ENCODE data around the gene UBE2L5. TPM values are rescaled to one million over a fixed set of nuclear protein-coding genes. Genes with fewer than 3 reads are reported as not detected.

Gene UBE2L5
- total RNA-seq, 1 experiment from 2014 or later = not detected

- Histone ChIP-seq H3K79me2 (ENCODE audit: low read length) (no peaks in the 10 kb centered on the region), H3K9me3 (ENCODE audit: low read length) (no peaks in the 10 kb centered on the region), H3K4me2 (ENCODE audit: low read length) (no peak overlapping the region), H3K4me3 (ENCODE audit: low read length) (no peak overlapping the region), H3K36me3 (ENCODE audit: low read depth, low read length) (peaks cover 13% of the 10 kb centered on the region; the same call in 1 of the 2 replicates), H3K27me3 (ENCODE audit: low read length) (no peaks in the 10 kb centered on the region), H3F3A (ENCODE audit: low read length, unreplicated experiment) (no peaks in the 10 kb centered on the region), H4K20me1 (ENCODE audit: low read length) (no peaks in the 10 kb centered on the region), H3K27ac (ENCODE audit: low read length) (no peak overlapping the region), H3K4me1 (ENCODE audit: insufficient read depth, low read length) (no peaks in the 10 kb centered on the region), H3K9ac (ENCODE audit: low read length) (no peak overlapping the region), H2AFZ (ENCODE audit: low read length) (no peak overlapping the region), H3K9me2 (replicated peaks; ENCODE audit: low read length) (no peaks in the 10 kb centered on the region)
- TF ChIP-seq EZH2phosphoT487 (IDR thresholded peaks at IDR 0.05; ENCODE audit: borderline replicate concordance, low read length) = no peak
- TF ChIP-seq, protein P1, sequence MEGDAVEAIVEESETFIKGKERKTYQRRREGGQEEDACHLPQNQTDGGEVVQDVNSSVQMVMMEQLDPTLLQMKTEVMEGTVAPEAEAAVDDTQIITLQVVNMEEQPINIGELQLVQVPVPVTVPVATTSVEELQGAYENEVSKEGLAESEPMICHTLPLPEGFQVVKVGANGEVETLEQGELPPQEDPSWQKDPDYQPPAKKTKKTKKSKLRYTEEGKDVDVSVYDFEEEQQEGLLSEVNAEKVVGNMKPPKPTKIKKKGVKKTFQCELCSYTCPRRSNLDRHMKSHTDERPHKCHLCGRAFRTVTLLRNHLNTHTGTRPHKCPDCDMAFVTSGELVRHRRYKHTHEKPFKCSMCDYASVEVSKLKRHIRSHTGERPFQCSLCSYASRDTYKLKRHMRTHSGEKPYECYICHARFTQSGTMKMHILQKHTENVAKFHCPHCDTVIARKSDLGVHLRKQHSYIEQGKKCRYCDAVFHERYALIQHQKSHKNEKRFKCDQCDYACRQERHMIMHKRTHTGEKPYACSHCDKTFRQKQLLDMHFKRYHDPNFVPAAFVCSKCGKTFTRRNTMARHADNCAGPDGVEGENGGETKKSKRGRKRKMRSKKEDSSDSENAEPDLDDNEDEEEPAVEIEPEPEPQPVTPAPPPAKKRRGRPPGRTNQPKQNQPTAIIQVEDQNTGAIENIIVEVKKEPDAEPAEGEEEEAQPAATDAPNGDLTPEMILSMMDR (conservative IDR thresholded peaks at IDR 0.05; ENCODE audit: low read depth, low read length) = no peak
- no peak for TF ChIP-seq EZH2 (IDR thresholded peaks at IDR 0.05; ENCODE audit: low read length, unreplicated experiment)
- CTCF ChIA-PET = no interaction called here
- intact Hi-C loops (cut with micrococcal nuclease) = loop anchor here (10.0 kb wide), 1 partner anchor 50 kb away; no protein-coding TSS in a partner anchor
- POLR2A ChIA-PET (ENCODE audit: unreplicated experiment) = no interaction called here
- no TSS peak for BruUV-seq (replicated peaks)
- no peak for ATAC-seq
- no peak for DNase-seq
These were observed 32.7 kb downstream of the UBE2L5 start for GRCh38 chr13:30454991-30455390.

DNA sequence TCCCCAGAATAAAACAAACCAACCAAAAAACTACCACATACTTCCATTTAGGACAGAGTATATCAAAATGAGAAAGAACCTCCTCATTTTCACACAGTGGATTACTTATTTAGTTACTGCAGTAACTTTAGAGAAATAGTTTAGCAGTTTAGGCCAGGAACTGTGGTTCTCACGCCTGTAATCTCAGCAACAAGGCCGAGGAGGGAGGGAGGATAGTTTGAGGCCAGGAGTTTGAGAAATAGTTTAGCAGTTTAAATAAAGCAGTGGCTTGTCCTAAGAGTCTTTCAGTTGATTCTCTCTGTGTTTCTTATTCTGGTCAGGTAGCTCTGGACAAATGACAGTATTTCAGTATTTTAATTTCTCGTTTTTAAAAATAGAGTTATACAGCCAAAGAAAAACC, 34.0 kb downstream of the UBE2L5 start:
- Histone ChIP-seq H3K27me3 (ENCODE audit: low read length) (no peaks in the 10 kb centered on the region), H3K4me3 (ENCODE audit: low read length) (no peak overlapping the region), H3K79me2 (ENCODE audit: low read length) (no peaks in the 10 kb centered on the region), H3F3A (ENCODE audit: low read length, unreplicated experiment) (no peaks in the 10 kb centered on the region), H3K4me2 (ENCODE audit: low read length) (no peak overlapping the region), H3K36me3 (ENCODE audit: low read depth, low read length) (peaks cover 14% of the 10 kb centered on the region; the same call in 1 of the 2 replicates), H2AFZ (ENCODE audit: low read length) (no peak overlapping the region), H3K9me2 (replicated peaks; ENCODE audit: low read length) (no peaks in the 10 kb centered on the region), H3K27ac (ENCODE audit: low read length) (no peak overlapping the region), H3K9ac (ENCODE audit: low read length) (no peak overlapping the region), H3K4me1 (ENCODE audit: insufficient read depth, low read length) (no peaks in the 10 kb centered on the region), H4K20me1 (ENCODE audit: low read length) (no peaks in the 10 kb centered on the region), H3K9me3 (ENCODE audit: low read length) (no peaks in the 10 kb centered on the region)
- ChIA-PET POLR2A (ENCODE audit: unreplicated experiment) (no interaction called here), CTCF (no interaction called here)
- no peak for TF ChIP-seq EZH2 (IDR thresholded peaks at IDR 0.05; ENCODE audit: low read length, unreplicated experiment)
- TF ChIP-seq EZH2phosphoT487 (IDR thresholded peaks at IDR 0.05; ENCODE audit: borderline replicate concordance, low read length) = no peak
- TF ChIP-seq, protein P1 (conservative IDR thresholded peaks at IDR 0.05; ENCODE audit: low read depth, low read length) = no peak
- DNase-seq = no peak
- intact Hi-C loops (cut with micrococcal nuclease) = loop anchor here (10.0 kb wide), 1 partner anchor 51 kb away; no protein-coding TSS in a partner anchor
- BruUV-seq (replicated peaks) = no TSS peak
- no peak for ATAC-seq

DNA sequence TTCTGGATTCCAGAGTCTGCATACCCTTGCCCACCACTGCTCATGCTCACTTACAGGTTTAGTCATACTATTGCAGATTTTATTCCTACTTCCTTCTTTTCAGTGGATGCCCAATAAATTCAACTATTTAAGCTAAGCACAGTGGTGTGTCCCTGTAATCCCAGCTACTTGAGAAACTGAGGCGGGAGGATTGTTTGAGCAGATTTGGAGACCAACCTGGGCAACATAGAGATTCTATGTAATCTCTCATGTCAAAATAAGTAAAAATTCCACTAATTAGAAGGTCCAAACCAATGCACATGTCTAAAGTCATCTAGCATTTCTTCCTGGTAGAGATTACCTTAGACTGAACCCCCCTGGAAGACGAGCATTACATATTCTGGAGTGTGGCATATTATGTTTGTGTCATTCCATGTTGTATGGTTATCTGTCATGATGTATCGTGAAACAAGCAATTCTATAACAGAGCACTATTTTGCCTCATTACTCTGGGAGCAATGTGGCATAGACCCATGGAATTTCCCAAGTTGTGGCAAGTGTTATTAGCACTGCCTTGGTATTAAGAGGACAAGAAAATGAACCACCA, 35.1 kb downstream of the UBE2L5 start:
- no peak for ATAC-seq
- ChIA-PET CTCF (no interaction called here), POLR2A (ENCODE audit: unreplicated experiment) (no interaction called here)

More for the DNA sequence above, 35.1 kb downstream of the UBE2L5 start:
- no peaks in the 10 kb centered on the region for H3K9me2 ChIP-seq (replicated peaks; ENCODE audit: low read length)
- H3K9ac ChIP-seq (ENCODE audit: low read length) = no peak overlapping the region
- H3K4me2 ChIP-seq (ENCODE audit: low read length) = no peak overlapping the region
- H3K27me3 ChIP-seq (ENCODE audit: low read length) = no peaks in the 10 kb centered on the region
- no peak overlapping the region for H3K4me3 ChIP-seq (ENCODE audit: low read length)
- no peak overlapping the region for H2AFZ ChIP-seq (ENCODE audit: low read length)
- H3K36me3 ChIP-seq (ENCODE audit: low read depth, low read length) = peaks cover 25% of the 10 kb centered on the region
- H3K4me1 ChIP-seq (ENCODE audit: insufficient read depth, low read length) = peaks cover 4% of the 10 kb centered on the region; the same call in 1 of the 2 replicates
- TF ChIP-seq EZH2phosphoT487 (IDR thresholded peaks at IDR 0.05; ENCODE audit: borderline replicate concordance, low read length) (no peak), EZH2 (IDR thresholded peaks at IDR 0.05; ENCODE audit: low read length, unreplicated experiment) (no peak)
- TF ChIP-seq, protein P1 (conservative IDR thresholded peaks at IDR 0.05; ENCODE audit: low read depth, low read length) = no peak
- H3K79me2 ChIP-seq (ENCODE audit: low read length) = peaks cover 9% of the 10 kb centered on the region
- H3K27ac ChIP-seq (ENCODE audit: low read length) = no peak overlapping the region
- no peak for DNase-seq
- H3F3A ChIP-seq (ENCODE audit: low read length, unreplicated experiment) = peaks cover 4% of the 10 kb centered on the region
- no TSS peak for BruUV-seq (replicated peaks)
- intact Hi-C loops (cut with micrococcal nuclease) = loop anchor here (10.0 kb wide), 1 partner anchor 53 kb away; no protein-coding TSS in a partner anchor
- H4K20me1 ChIP-seq (ENCODE audit: low read length) = peaks cover 10% of the 10 kb centered on the region; the same call in 1 of the 2 replicates
- no peaks in the 10 kb centered on the region for H3K9me3 ChIP-seq (ENCODE audit: low read length)

Data from PC-3 (cell line).